Left renal pelvis (tissue), 4 donors: Measurements from ENCODE around the gene TIMM10. TPM values are rescaled to one million over a fixed set of nuclear protein-coding genes. Genes with fewer than 3 reads are reported as not detected.

ENCODE experiments used
- DNase-seq, 4 donors: peaks; one replicate each; pipeline ENCODE4 v3.0.0-alpha.2; 2013; ENCODE audit warnings: low read depth in 4 of 4, low spot score in 3 of 4
- polyA plus RNA-seq, 4 donors: library from polyadenylated mRNA; unstranded; fragments of 120-200 nt; gene quantifications; one replicate each; pipeline ENCODE4 v1.2.1, GENCODE V29; 2013; ENCODE audit not compliant: insufficient read length in 4 of 4

The TIMM10 gene
- 10 to 100 TPM; 42.2 to 52.6 (median 46.8) TPM for polyA plus RNA-seq

DNA sequence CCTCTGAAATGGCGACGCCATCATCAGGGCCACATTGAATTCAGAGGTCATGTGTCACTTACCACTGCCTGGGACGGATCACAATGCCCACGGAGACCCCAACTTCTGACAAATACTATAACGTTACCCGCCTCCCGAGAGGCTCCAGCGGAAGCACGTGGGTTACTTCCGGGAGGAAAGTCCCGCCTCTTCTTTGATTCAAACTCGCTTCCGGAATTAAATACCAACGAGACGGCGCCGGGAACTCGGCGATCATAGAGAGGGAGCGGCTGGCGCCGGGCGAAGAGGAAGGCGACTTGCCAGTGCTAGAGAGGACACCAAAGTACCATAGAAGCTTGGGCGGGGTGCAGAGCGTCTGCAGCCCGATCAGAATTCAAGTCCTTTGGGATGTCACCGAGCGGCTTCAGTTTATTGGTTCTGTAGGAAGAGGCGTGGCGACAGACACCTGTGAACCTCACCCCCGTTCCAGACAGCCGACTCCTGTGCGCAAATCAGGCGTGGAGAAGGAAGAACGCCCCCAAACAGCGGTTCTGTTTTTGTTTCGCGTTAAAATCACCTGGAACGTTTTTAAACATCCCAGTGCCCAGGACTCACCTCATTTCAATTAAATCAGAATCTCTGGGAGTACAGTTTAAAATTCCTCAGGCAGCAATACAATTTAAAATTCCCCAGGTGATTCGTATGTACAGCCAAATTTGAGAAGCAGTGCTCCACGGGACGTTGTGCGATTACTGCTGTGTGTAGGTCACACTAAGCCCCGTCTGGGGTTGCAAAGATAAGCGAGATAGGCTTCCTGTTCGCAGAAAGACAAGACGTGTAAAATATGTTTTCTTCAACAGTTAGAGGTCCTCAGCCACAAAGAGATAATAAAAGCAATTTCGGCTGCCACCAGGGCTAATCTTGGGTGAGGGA lies at the start of gene TIMM10:
TSS of gene TIMM10 (minus strand) at position 159 of the 912 bp plus-strand sequence. CDS start 565 bp downstream, outside the sequence.
- DNase-seq, result peak; percentile 84 to 95 (median 90)

GRCh38 chr11:57574061-57574460 lies 43.5 kb upstream of the TIMM10 start:
- DNase-seq, result no peak

DNA sequence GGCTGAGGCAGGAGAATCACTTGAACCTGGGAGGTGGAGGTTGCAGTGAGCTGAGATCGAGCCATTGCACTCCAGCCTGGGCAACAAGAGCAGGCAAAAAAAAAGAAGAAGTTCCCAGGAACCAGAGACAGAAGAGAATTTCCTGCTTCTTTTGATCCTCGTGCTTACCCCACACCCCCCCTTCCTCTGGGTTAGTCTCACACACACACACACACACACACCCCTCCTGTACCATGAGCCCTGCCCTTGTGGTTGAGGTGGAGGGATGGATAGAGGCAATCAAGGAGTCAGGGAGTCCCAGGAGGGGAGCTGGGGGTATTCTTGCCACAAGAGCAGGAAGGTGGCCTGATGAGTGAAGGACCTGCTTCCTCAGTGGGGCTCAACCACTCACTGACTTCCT lies 41.1 kb upstream of the TIMM10 start:
- no peak for DNase-seq

- peak in 3 of 4 donors; percentile 52 to 71 (median 64) for DNase-seq
These were observed 37.8 kb upstream of the TIMM10 start for GRCh38 chr11:57568330-57568766.

DNA sequence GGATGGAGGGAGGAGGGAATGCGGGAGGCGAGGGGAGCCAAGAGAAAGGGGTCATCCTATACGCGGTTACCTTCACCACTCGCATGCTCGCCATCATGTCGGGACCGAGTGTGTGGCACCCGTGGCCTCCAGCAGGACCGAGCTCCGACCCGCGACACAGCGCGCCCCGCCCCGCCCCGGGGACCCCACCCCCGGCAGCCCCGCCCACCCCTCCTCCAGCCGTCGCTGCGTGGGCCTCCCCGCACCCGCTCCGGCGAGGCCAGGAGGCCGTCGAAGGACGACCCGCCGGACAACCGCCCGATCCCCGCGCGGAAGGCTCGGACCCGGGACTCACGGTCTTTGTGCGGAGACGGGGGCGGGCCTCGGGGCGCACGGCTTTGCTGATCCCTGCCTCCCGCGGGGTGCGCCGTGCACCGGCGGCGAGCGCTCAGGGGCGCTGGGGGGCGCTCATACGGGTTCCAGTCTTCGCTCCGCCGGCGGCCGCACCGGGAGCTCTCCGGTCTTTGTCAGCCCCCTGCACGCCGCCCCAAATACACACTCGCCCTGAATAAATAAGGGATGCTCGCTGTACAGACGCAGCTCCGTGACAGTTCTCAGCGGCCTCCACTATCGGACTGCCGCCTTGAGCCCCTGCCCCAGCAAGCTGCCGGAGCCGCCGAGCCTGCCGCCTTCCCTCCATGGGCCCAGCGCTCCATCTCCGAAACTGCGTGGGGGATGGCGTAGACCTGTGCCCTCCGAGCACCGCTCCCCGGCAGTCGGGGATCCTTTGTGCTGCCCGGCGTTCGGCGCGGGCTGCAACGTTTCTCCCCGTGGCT lies 37.2 kb upstream of the TIMM10 start, which contains the start of gene UBE2L6:
TSS of gene UBE2L6 (minus strand) at position 158 of the 815 bp plus-strand sequence. CDS start at position 97, 61 bp downstream.
- peak in 3 of 4 donors; percentile 25 to 66 (median 50) for DNase-seq

GRCh38 chr11:57566905-57567514 lies 36.5 kb upstream of the TIMM10 start:
- peak in 1 of 4 donors; percentile 16 for DNase-seq

DNA sequence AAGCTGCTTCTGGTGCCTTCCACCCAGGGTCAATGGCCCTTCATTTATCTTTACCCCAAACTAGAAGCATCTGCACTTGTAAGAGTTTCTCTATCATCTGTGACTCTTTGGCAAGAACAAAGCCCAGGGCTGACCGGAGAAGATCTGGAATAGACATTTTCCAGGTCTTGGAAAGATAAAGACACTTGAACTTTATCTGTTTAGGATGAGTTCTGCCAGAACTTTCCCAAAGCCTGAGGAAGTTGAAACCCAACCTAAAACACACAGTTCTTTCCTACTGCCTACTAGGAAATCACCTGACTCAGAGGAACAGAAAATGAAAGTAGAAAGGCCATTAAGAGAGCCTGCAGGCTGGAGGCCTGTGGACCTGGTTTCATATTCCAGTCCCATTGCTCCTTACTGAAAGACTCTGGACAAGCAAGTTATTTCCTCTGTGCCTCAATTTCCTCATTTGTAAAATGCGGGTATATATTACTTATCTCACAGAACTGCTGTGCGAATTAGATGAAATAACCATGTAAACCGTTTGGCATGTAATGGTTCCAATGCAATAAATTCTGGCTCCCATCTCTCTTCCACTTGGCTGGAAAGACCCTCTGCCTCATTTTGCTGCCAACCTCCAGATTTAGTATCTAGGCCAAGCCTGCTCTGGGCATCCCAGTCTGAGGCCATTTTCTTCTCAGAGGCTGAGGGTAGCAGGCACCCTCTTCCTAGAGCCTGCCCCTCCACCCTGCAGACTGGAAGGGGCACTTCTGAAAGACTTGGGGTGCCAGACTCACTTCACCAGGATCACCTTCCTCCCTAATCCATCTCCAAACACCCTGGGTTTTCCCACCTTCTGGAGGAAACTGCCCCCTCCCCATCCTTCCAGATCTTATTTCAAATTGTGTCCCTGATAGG lies 35.7 kb upstream of the TIMM10 start:
- peak in 1 of 4 donors; percentile 12 for DNase-seq

- DNase-seq, result no peak
These were observed 32.0 kb upstream of the TIMM10 start for GRCh38 chr11:57562596-57562995.

- DNase-seq, result no peak
These were observed 29.6 kb upstream of the TIMM10 start for GRCh38 chr11:57560146-57560545.

- DNase-seq, result no peak
These were observed 25.5 kb upstream of the TIMM10 start for GRCh38 chr11:57556041-57556440.

DNA sequence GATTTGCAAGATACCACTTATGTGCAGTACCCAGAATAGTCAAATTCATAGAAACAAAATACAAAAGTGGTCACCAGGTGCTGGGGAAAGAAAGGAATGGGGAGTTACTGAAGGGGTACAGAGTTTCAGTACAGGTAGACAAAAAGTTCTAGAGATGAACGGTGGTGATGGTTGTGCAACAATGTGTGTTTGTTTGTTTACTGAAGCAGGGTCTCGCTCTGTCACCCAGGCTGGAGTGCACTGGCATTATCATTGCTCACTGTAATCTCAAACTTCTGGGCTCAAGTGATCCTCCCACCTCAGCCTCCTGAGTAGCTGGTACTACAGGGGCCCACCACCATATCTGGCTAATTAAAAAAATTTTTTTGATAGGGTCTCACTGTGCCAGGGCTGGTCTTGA lies 24.8 kb upstream of the TIMM10 start:
- no peak for DNase-seq

DNA sequence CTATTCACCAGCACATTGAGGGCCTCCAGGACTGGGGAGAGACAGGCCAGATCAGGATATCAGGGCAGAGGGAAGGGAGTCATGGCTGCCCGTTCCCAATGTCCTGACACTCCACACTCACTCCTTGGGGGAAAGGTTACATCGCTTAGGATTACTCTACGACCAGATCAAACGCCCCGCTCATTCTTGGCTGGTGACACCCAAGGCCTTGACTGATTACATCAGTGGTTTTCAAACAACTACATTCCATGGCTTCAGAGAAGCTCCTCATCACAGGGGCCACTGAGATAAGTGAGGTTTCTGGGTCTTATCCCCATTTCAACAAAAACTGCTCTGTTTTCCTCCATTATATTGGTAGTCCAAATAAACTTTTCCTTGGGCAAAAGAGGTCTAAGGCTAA lies 21.9 kb upstream of the TIMM10 start:
- DNase-seq, result no peak

- DNase-seq, result no peak
These were observed 21.4 kb upstream of the TIMM10 start for GRCh38 chr11:57551941-57552340.

GRCh38 chr11:57549983-57550382 lies 19.4 kb upstream of the TIMM10 start:
- DNase-seq, result no peak

DNA sequence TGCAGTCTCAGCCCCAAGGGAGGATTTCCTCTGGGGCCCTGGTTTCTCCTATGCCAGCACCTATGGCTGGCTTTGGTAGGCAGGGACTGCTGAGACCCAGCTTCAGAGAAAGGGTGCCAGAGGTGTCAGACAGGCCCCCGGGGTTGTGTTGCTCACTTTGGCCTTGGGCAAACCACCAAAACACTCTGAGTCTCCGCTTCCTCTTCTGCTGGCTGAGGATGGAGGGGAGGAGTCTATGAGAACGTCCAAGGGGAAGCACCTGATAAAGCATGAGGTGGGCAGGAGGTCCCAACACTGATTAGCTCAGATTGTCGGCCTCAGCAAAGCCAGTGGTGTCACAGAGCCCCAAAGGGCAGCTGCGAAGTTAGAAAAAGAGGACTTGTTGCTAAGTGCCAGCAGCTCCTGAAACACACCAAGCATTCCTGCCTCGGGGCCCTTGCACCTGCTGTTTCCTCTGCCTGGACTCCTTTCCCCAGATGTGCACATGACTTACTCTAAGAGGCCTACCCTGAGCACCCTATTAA lies 17.4 kb upstream of the TIMM10 start:
- no peak for DNase-seq

- DNase-seq, result no peak
These were observed 16.4 kb upstream of the TIMM10 start for GRCh38 chr11:57546869-57547475.

- no peak for DNase-seq
These were observed 15.9 kb upstream of the TIMM10 start for GRCh38 chr11:57546451-57546850.

GRCh38 chr11:57545883-57546282 lies 15.3 kb upstream of the TIMM10 start:
- no peak for DNase-seq

- no peak for DNase-seq
These were observed 14.0 kb upstream of the TIMM10 start for GRCh38 chr11:57544566-57544965.
